Lower leg skin (tissue), 3 donors: ENCODE measurements around the gene BAIAP2.

Source experiments
- POLR2A ChIP-seq, 2 donors: fragments of 450-650 bp; IDR thresholded peaks; one replicate each; pipeline ENCODE4 v1.6.1; 2016 to 2017; ENCODE audit warnings: antibody characterized with exemption in 2 of 2, mild to moderate bottlenecking in 1 of 2, moderate library complexity in 1 of 2
- TF ChIP-seq, protein P1 (sequence below), 3 donors: fragments of 450-650 bp; IDR thresholded peaks; one replicate each; pipeline ENCODE4 v1.5.1; 2016; ENCODE audit warnings: antibody characterized with exemption in 3 of 3, mild to moderate bottlenecking in 3 of 3, moderate library complexity in 2 of 3

DNA sequence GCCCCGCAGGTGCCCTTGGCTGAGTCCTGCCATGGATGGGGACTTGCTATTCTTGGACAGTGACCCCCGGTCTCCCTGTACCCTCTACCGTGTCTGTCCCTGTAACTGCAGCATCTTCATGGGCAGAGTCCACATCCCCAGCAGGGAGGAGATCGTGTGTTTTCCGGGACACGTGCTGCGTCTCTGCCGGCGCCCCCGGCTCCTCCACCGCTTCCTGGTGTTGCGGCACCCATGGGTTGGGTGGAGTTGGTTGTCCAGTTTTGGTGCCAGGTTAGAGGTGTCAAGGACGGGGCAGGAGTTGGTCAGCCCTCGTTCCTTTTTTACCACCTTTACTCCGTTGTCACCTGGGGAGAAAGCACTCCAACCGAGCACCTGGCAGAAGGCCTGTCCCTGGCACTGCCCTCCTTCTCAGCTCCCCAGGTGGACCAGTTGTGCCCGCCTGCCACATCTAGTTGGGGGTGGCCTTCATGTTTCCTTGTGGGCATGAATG lies 20.0 kb downstream of the BAIAP2 start:
- TF ChIP-seq, protein P1, sequence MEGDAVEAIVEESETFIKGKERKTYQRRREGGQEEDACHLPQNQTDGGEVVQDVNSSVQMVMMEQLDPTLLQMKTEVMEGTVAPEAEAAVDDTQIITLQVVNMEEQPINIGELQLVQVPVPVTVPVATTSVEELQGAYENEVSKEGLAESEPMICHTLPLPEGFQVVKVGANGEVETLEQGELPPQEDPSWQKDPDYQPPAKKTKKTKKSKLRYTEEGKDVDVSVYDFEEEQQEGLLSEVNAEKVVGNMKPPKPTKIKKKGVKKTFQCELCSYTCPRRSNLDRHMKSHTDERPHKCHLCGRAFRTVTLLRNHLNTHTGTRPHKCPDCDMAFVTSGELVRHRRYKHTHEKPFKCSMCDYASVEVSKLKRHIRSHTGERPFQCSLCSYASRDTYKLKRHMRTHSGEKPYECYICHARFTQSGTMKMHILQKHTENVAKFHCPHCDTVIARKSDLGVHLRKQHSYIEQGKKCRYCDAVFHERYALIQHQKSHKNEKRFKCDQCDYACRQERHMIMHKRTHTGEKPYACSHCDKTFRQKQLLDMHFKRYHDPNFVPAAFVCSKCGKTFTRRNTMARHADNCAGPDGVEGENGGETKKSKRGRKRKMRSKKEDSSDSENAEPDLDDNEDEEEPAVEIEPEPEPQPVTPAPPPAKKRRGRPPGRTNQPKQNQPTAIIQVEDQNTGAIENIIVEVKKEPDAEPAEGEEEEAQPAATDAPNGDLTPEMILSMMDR (IDR thresholded peaks at IDR 0.05), result no peak
- TF ChIP-seq POLR2A (IDR thresholded peaks at IDR 0.05), result no peak
